B cell (primary cell): Measurements from ENCODE around the gene NACC1. TPM values are rescaled to one million over a fixed set of nuclear protein-coding genes. Genes with fewer than 3 reads are reported as not detected.

Experiments
- ATAC-seq: fragments of 200-7000 bp; cut with Tn5 transposase; one replicate; pipeline ENCODE4 v1.10.0; 2021; ENCODE audit warnings: low read depth, mild to moderate bottlenecking, moderate number of reproducible peaks, moderate library complexity
- CTCF ChIA-PET: fragments of 350-600 bp; sonication (Branson Sonifier 250); formaldehyde crosslinking; loops from one replicate; lab custom pipeline; 2021; ENCODE audit warnings: antibody characterized with exemption, inconsistent platforms; lab: Charles Lee
- POLR2A ChIA-PET: fragments of 350-600 bp; sonication (Branson Sonifier 250); formaldehyde crosslinking; loops from one replicate; lab custom pipeline; 2021; ENCODE audit warnings: antibody characterized with exemption; lab: Charles Lee
- DNase-seq: peaks from one replicate; pipeline ENCODE4 v3.0.0; 2013
- H2AFZ ChIP-seq: 2 replicates; pipeline ENCODE4 v1.6.1; 2012; ENCODE audit warnings: mild to moderate bottlenecking, low read depth, low read length; ENCODE audit not compliant: insufficient read depth, poor library complexity, severe bottlenecking
- H3K27ac ChIP-seq, 2 donors: 1 replicate in 1 of 2; 2 replicates in 1 of 2; pipeline ENCODE4 v1.5.1; 2012 to 2013; ENCODE audit warnings: low read length in 2 of 2, mild to moderate bottlenecking in 2 of 2, moderate library complexity in 1 of 2
- H3K27me3 ChIP-seq, 4 experiments: fragments of 200-600 bp in 1 of 4; sonication (generic) in 1 of 4; replicated peaks in 1 of 4; 1 replicate in 2 of 4; 2 replicates in 2 of 4; pipeline versions ENCODE4 v1.6.1 to v1.7.0; 2013 to 2016; ENCODE audit warnings: low read length in 3 of 4, mild to moderate bottlenecking in 2 of 4, mixed read lengths in 1 of 4, moderate library complexity in 1 of 4; ENCODE audit not compliant: insufficient read depth in 4 of 4, control insufficient read depth in 3 of 4; ENCODE audit errors: control extremely low read depth in 1 of 4
- H3K36me3 ChIP-seq, 2 experiments: replicated peaks in 1 of 2; 1 replicate in 1 of 2; 2 replicates in 1 of 2; pipeline versions ENCODE4 v1.6.1 to v1.7.1; 2013; ENCODE audit warnings: low read length in 1 of 2; ENCODE audit not compliant: insufficient read depth in 2 of 2, control insufficient read depth in 1 of 2; ENCODE audit errors: control extremely low read depth in 1 of 2, extremely low read depth in 1 of 2
- H3K4me1 ChIP-seq, 2 donors: fragments of 200-600 bp in 1 of 2; sonication (generic) in 1 of 2; 1 replicate in 1 of 2; 2 replicates in 1 of 2; pipeline versions ENCODE4 v1.5.1 to v1.6.1; 2013 to 2017; ENCODE audit warnings: low read length in 2 of 2; ENCODE audit not compliant: control insufficient read depth in 2 of 2, insufficient read depth in 2 of 2
- H3K4me2 ChIP-seq: replicated peaks from 2 replicates; pipeline ENCODE3; 2012; ENCODE audit warnings: mild to moderate bottlenecking, low read depth, low read length; ENCODE audit not compliant: poor library complexity, severe bottlenecking
- H3K4me3 ChIP-seq, 5 experiments: fragments of 200-600 bp in 1 of 5; sonication (generic) in 1 of 5; 1 replicate in 3 of 5; 2 replicates in 2 of 5; pipeline versions ENCODE4 v1.5.1 to v1.7.0; 2011 to 2016; ENCODE audit warnings: low read length in 4 of 5, mild to moderate bottlenecking in 4 of 5, low read depth in 2 of 5, control low read depth in 1 of 5, moderate library complexity in 1 of 5; ENCODE audit not compliant: insufficient read depth in 1 of 5; ENCODE audit errors: control extremely low read depth in 1 of 5, extremely low read depth in 1 of 5
- H3K79me2 ChIP-seq: fragments of 200-600 bp; sonication (generic); one replicate; pipeline ENCODE4 v1.6.0; 2016; ENCODE audit warnings: low read length; ENCODE audit not compliant: control insufficient read depth, insufficient read depth
- H3K9ac ChIP-seq: fragments of 200-600 bp; sonication (generic); 2 replicates; pipeline ENCODE4 v1.6.1; 2017; ENCODE audit warnings: mild to moderate bottlenecking, low read length, moderate library complexity
- H3K9me3 ChIP-seq, 3 donors: one replicate each; pipeline versions ENCODE4 v1.6.1 to v1.7.1; 2013; ENCODE audit warnings: low read length in 2 of 3; ENCODE audit not compliant: control insufficient read depth in 2 of 3, insufficient read depth in 1 of 3; ENCODE audit errors: control extremely low read depth in 1 of 3
- H4K20me1 ChIP-seq: 2 replicates; pipeline ENCODE4 v1.6.0; 2012; ENCODE audit warnings: mild to moderate bottlenecking, low read length; ENCODE audit not compliant: insufficient read depth, control insufficient read depth, poor library complexity, severe bottlenecking
- H3K27ac Mint-ChIP-seq: one replicate; pipeline ENCODE4 v1.8.0; 2021; ENCODE audit warnings: mixed read lengths
- H3K27me3 Mint-ChIP-seq: one replicate; pipeline ENCODE4 v1.8.0; 2021; ENCODE audit warnings: mixed read lengths
- H3K4me1 Mint-ChIP-seq: one replicate; pipeline ENCODE4 v1.8.0; 2021; ENCODE audit warnings: mixed read lengths
- H3K4me3 Mint-ChIP-seq: one replicate; pipeline ENCODE4 v1.8.0; 2021; ENCODE audit warnings: mixed read lengths
- H3K9me3 Mint-ChIP-seq: one replicate; pipeline ENCODE4 v1.8.0; 2022; ENCODE audit warnings: mixed read lengths; ENCODE audit not compliant: insufficient read depth
- CTCF ChIP-seq: fragments of 200-600 bp; IDR thresholded peaks from one replicate; pipeline ENCODE4 v1.8.0; 2022; ENCODE audit warnings: antibody characterized with exemption, mild to moderate bottlenecking
- EZH2 ChIP-seq: IDR thresholded peaks from 2 replicates; pipeline ENCODE4 v1.6.1; 2012; ENCODE audit warnings: borderline replicate concordance, low read depth, mild to moderate bottlenecking, moderate library complexity, low read length; ENCODE audit not compliant: insufficient read depth, poor library complexity, severe bottlenecking
- WGBS: methylation state at CpG from one replicate; pipeline ENCODE4 v1.1.5; 2013; ENCODE audit warnings: missing lambda C conversion rate; ENCODE audit not compliant: insufficient coverage; 5-methylcytosine and 5-hydroxymethylcytosine counted together
- intact Hi-C: fragments of 100-400 bp; cut with micrococcal nuclease; formaldehyde crosslinking; loops from one replicate; pipeline ENCODE4 v1.10.0; 2022
- polyA plus RNA-seq: library from polyadenylated mRNA; depleted of rRNA; stranded (reverse); fragments of >200 nt; gene quantifications from 2 replicates; pipeline ENCODE4 v1.2.3, GENCODE V29; 2012
- total RNA-seq, 2 donors: library from RNA; stranded (reverse); fragments of 120-200 nt in 1 of 2; gene quantifications; 1 replicate in 1 of 2; 2 replicates in 1 of 2; pipeline versions ENCODE4 v1.2.3 to v1.2.4, GENCODE V29; 2013 to 2022

NACC1 gene
- total and polyA plus RNA-seq, 2 donors (not counting 1 experiment from before 2014, with no cell fraction given), result 25.9 to 27.5 TPM

GRCh38 chr19:13090511-13091231 lies 27.4 kb upstream of the NACC1 start:
- Histone ChIP-seq H3K27me3 (no peaks in the 10 kb centered on the region), H3K4me3 (no peak overlapping the region), H3K36me3 (no peaks in the 10 kb centered on the region), H3K9me3 (no peaks in the 10 kb centered on the region), H3K9ac (no peak overlapping the region), H4K20me1 (peaks cover 7% of the 10 kb centered on the region), H2AFZ (no peak overlapping the region), H3K27ac (no peak overlapping the region), H3K4me1 (peaks cover 11 to 21% of the 10 kb centered on the region in 2 donors), H3K79me2 (no peaks in the 10 kb centered on the region), H3K4me2 (no peak overlapping the region)
- intact Hi-C loops, result loop anchor here (5.0 kb wide), 1 partner anchor 58 kb away; no protein-coding TSS in a partner anchor
- POLR2A ChIA-PET, result no interaction called here
- no peak for TF ChIP-seq EZH2
- TF ChIP-seq CTCF, result no peak
- Mint-ChIP-seq H3K4me3 (no peak overlapping the region), H3K4me1 (peaks cover 12% of the 10 kb centered on the region), H3K27me3 (no peaks in the 10 kb centered on the region), H3K27ac (no peak overlapping the region), H3K9me3 (no peaks in the 10 kb centered on the region)
- DNase-seq, result no peak
- CTCF ChIA-PET, result interaction anchor here (1.6 to 8.2 kb wide), 3 partner anchors 29 to 125 kb away, joined by 5 to 285 read pairs (median 71); no protein-coding TSS in a partner anchor
- ATAC-seq, result no peak
- 92% methylated on average over 10 of the region's 10 CpGs for whole genome bisulfite sequencing
